ENCODE measurements around the gene SIGLEC12.
"Not testable (repeated sequence)": the region's sequence is repeated elsewhere in the genome, so short reads cannot be mapped to it uniquely, and the experiment has no call there.

Gene SIGLEC12

GRCh38 chr19:51457351-51458013 is 44.1 kb downstream of the SIGLEC12 start:
- no peak overlapping the region for H3K4me3 ChIP-seq (ENCODE audit: extremely low read depth, insufficient read depth, low read length, poor library complexity, severe bottlenecking)
- H3K27ac ChIP-seq (ENCODE audit: low read depth, low read length, severe bottlenecking) = no peak overlapping the region
- H3K9me3 ChIP-seq (ENCODE audit: control insufficient read depth, low read length) = no peaks in the 10 kb centered on the region
- no peaks in the 10 kb centered on the region for H3K36me3 ChIP-seq (ENCODE audit: control insufficient read depth, insufficient read depth, low read length)
- H3K4me1 ChIP-seq (ENCODE audit: control insufficient read depth, insufficient read depth, low read length, poor library complexity, severe bottlenecking) = no peaks in the 10 kb centered on the region
- WGBS, 2 experiments (ENCODE audit: insufficient coverage in 2 of 2) = 77 to 83% methylated on average over 7 to 11 of the region's 11 CpGs

- 77 to 79% methylated on average over 9 to 11 of the region's 11 CpGs for WGBS, 2 experiments (ENCODE audit: insufficient coverage in 2 of 2)
- Histone ChIP-seq H3K36me3 (ENCODE audit: control insufficient read depth, insufficient read depth, low read length) (no peaks in the 10 kb centered on the region), H3K9me3 (ENCODE audit: control insufficient read depth, low read length) (no peaks in the 10 kb centered on the region), H3K4me3 (ENCODE audit: extremely low read depth, insufficient read depth, low read length, poor library complexity, severe bottlenecking) (no peak overlapping the region), H3K27ac (ENCODE audit: low read depth, low read length, severe bottlenecking) (no peak overlapping the region), H3K4me1 (ENCODE audit: control insufficient read depth, insufficient read depth, low read length, poor library complexity, severe bottlenecking) (no peaks in the 10 kb centered on the region)
Measured at GRCh38 chr19:51456541-51457290, 44.9 kb downstream of the SIGLEC12 start.

GRCh38 chr19:51450730-51451307 is 50.8 kb downstream of the SIGLEC12 start:
- 83% methylated on average over 1 of the region's 5 CpGs; no CpG with 5 or more reads in 1 of the 2 experiments for WGBS, 2 experiments (ENCODE audit: insufficient coverage in 2 of 2)
- Histone ChIP-seq H3K4me3 (ENCODE audit: extremely low read depth, insufficient read depth, low read length, poor library complexity, severe bottlenecking) (no peak overlapping the region), H3K9me3 (ENCODE audit: control insufficient read depth, low read length) (peaks cover 4% of the 10 kb centered on the region), H3K27ac (ENCODE audit: low read depth, low read length, severe bottlenecking) (no peak overlapping the region), H3K4me1 (ENCODE audit: control insufficient read depth, insufficient read depth, low read length, poor library complexity, severe bottlenecking) (no peaks in the 10 kb centered on the region), H3K36me3 (ENCODE audit: control insufficient read depth, insufficient read depth, low read length) (no peaks in the 10 kb centered on the region)

- Histone ChIP-seq H3K27ac (ENCODE audit: low read depth, low read length, severe bottlenecking) (no peak overlapping the region), H3K4me1 (ENCODE audit: control insufficient read depth, insufficient read depth, low read length, poor library complexity, severe bottlenecking) (no peaks in the 10 kb centered on the region), H3K36me3 (ENCODE audit: control insufficient read depth, insufficient read depth, low read length) (no peaks in the 10 kb centered on the region), H3K4me3 (ENCODE audit: extremely low read depth, insufficient read depth, low read length, poor library complexity, severe bottlenecking) (no peak overlapping the region), H3K9me3 (ENCODE audit: control insufficient read depth, low read length) (peaks cover 4% of the 10 kb centered on the region)
- 76 to 80% methylated on average over 8 to 11 of the region's 13 CpGs for WGBS, 2 experiments (ENCODE audit: insufficient coverage in 2 of 2)
Measured at GRCh38 chr19:51448411-51449016, 53.1 kb downstream of the SIGLEC12 start.

- Histone ChIP-seq H3K36me3 (ENCODE audit: control insufficient read depth, insufficient read depth, low read length) (no peaks in the 10 kb centered on the region), H3K9me3 (ENCODE audit: control insufficient read depth, low read length) (peaks cover 4% of the 10 kb centered on the region), H3K4me3 (ENCODE audit: extremely low read depth, insufficient read depth, low read length, poor library complexity, severe bottlenecking) (no peak overlapping the region), H3K4me1 (ENCODE audit: control insufficient read depth, insufficient read depth, low read length, poor library complexity, severe bottlenecking) (no peaks in the 10 kb centered on the region), H3K27ac (ENCODE audit: low read depth, low read length, severe bottlenecking) (no peak overlapping the region)
- 83 to 85% methylated on average over 5 to 7 of the region's 7 CpGs for WGBS, 2 experiments (ENCODE audit: insufficient coverage in 2 of 2)
Measured at GRCh38 chr19:51448011-51448410, 53.6 kb downstream of the SIGLEC12 start.

GRCh38 chr19:51447510-51447909 is 54.1 kb downstream of the SIGLEC12 start:
- not testable (repeated sequence) for H3K36me3 ChIP-seq (ENCODE audit: control insufficient read depth, insufficient read depth, low read length); H3K4me1 ChIP-seq (ENCODE audit: control insufficient read depth, insufficient read depth, low read length, poor library complexity, severe bottlenecking); H3K9me3 ChIP-seq (ENCODE audit: control insufficient read depth, low read length); H3K4me3 ChIP-seq (ENCODE audit: extremely low read depth, insufficient read depth, low read length, poor library complexity, severe bottlenecking); H3K27ac ChIP-seq (ENCODE audit: low read depth, low read length, severe bottlenecking)
- WGBS, 2 experiments (ENCODE audit: insufficient coverage in 2 of 2) = 66 to 89% methylated on average over 2 to 3 of the region's 3 CpGs

- Histone ChIP-seq H3K4me1 (ENCODE audit: control insufficient read depth, insufficient read depth, low read length, poor library complexity, severe bottlenecking) (peaks cover 7% of the 10 kb centered on the region), H3K4me3 (ENCODE audit: extremely low read depth, insufficient read depth, low read length, poor library complexity, severe bottlenecking) (no peak overlapping the region), H3K9me3 (ENCODE audit: control insufficient read depth, low read length) (no peaks in the 10 kb centered on the region), H3K27ac (ENCODE audit: low read depth, low read length, severe bottlenecking) (no peak overlapping the region), H3K36me3 (ENCODE audit: control insufficient read depth, insufficient read depth, low read length) (no peaks in the 10 kb centered on the region)
- WGBS, 2 experiments (ENCODE audit: insufficient coverage in 2 of 2) = 85 to 91% methylated on average over 21 to 28 of the region's 31 CpGs
Measured at GRCh38 chr19:51441410-51442390, 59.9 kb downstream of the SIGLEC12 start.

Measured in mesodermal cell (in vitro differentiated cells).